B cell (primary cell): Measurements from ENCODE around the gene RACK1. TPM values are rescaled to one million over a fixed set of nuclear protein-coding genes. Genes with fewer than 3 reads are reported as not detected.

Experiments
- ATAC-seq: fragments of 200-7000 bp; cut with Tn5 transposase; one replicate; pipeline ENCODE4 v1.10.0; 2021; ENCODE audit warnings: low read depth, mild to moderate bottlenecking, moderate number of reproducible peaks, moderate library complexity
- CTCF ChIA-PET: fragments of 350-600 bp; sonication (Branson Sonifier 250); formaldehyde crosslinking; loops from one replicate; lab custom pipeline; 2021; ENCODE audit warnings: antibody characterized with exemption, inconsistent platforms; lab: Charles Lee
- POLR2A ChIA-PET: fragments of 350-600 bp; sonication (Branson Sonifier 250); formaldehyde crosslinking; loops from one replicate; lab custom pipeline; 2021; ENCODE audit warnings: antibody characterized with exemption; lab: Charles Lee
- DNase-seq: peaks from one replicate; pipeline ENCODE4 v3.0.0; 2013
- H2AFZ ChIP-seq: 2 replicates; pipeline ENCODE4 v1.6.1; 2012; ENCODE audit warnings: mild to moderate bottlenecking, low read depth, low read length; ENCODE audit not compliant: insufficient read depth, poor library complexity, severe bottlenecking
- H3K27ac ChIP-seq, 2 donors: 1 replicate in 1 of 2; 2 replicates in 1 of 2; pipeline ENCODE4 v1.5.1; 2012 to 2013; ENCODE audit warnings: low read length in 2 of 2, mild to moderate bottlenecking in 2 of 2, moderate library complexity in 1 of 2
- H3K27me3 ChIP-seq, 4 experiments: fragments of 200-600 bp in 1 of 4; sonication (generic) in 1 of 4; replicated peaks in 1 of 4; 1 replicate in 2 of 4; 2 replicates in 2 of 4; pipeline versions ENCODE4 v1.6.1 to v1.7.0; 2013 to 2016; ENCODE audit warnings: low read length in 3 of 4, mild to moderate bottlenecking in 2 of 4, mixed read lengths in 1 of 4, moderate library complexity in 1 of 4; ENCODE audit not compliant: insufficient read depth in 4 of 4, control insufficient read depth in 3 of 4; ENCODE audit errors: control extremely low read depth in 1 of 4
- H3K36me3 ChIP-seq, 2 experiments: replicated peaks in 1 of 2; 1 replicate in 1 of 2; 2 replicates in 1 of 2; pipeline versions ENCODE4 v1.6.1 to v1.7.1; 2013; ENCODE audit warnings: low read length in 1 of 2; ENCODE audit not compliant: insufficient read depth in 2 of 2, control insufficient read depth in 1 of 2; ENCODE audit errors: control extremely low read depth in 1 of 2, extremely low read depth in 1 of 2
- H3K4me1 ChIP-seq, 2 donors: fragments of 200-600 bp in 1 of 2; sonication (generic) in 1 of 2; 1 replicate in 1 of 2; 2 replicates in 1 of 2; pipeline versions ENCODE4 v1.5.1 to v1.6.1; 2013 to 2017; ENCODE audit warnings: low read length in 2 of 2; ENCODE audit not compliant: control insufficient read depth in 2 of 2, insufficient read depth in 2 of 2
- H3K4me2 ChIP-seq: replicated peaks from 2 replicates; pipeline ENCODE3; 2012; ENCODE audit warnings: mild to moderate bottlenecking, low read depth, low read length; ENCODE audit not compliant: poor library complexity, severe bottlenecking
- H3K4me3 ChIP-seq, 5 experiments: fragments of 200-600 bp in 1 of 5; sonication (generic) in 1 of 5; 1 replicate in 3 of 5; 2 replicates in 2 of 5; pipeline versions ENCODE4 v1.5.1 to v1.7.0; 2011 to 2016; ENCODE audit warnings: low read length in 4 of 5, mild to moderate bottlenecking in 4 of 5, low read depth in 2 of 5, control low read depth in 1 of 5, moderate library complexity in 1 of 5; ENCODE audit not compliant: insufficient read depth in 1 of 5; ENCODE audit errors: control extremely low read depth in 1 of 5, extremely low read depth in 1 of 5
- H3K79me2 ChIP-seq: fragments of 200-600 bp; sonication (generic); one replicate; pipeline ENCODE4 v1.6.0; 2016; ENCODE audit warnings: low read length; ENCODE audit not compliant: control insufficient read depth, insufficient read depth
- H3K9ac ChIP-seq: fragments of 200-600 bp; sonication (generic); 2 replicates; pipeline ENCODE4 v1.6.1; 2017; ENCODE audit warnings: mild to moderate bottlenecking, low read length, moderate library complexity
- H3K9me3 ChIP-seq, 3 donors: one replicate each; pipeline versions ENCODE4 v1.6.1 to v1.7.1; 2013; ENCODE audit warnings: low read length in 2 of 3; ENCODE audit not compliant: control insufficient read depth in 2 of 3, insufficient read depth in 1 of 3; ENCODE audit errors: control extremely low read depth in 1 of 3
- H4K20me1 ChIP-seq: 2 replicates; pipeline ENCODE4 v1.6.0; 2012; ENCODE audit warnings: mild to moderate bottlenecking, low read length; ENCODE audit not compliant: insufficient read depth, control insufficient read depth, poor library complexity, severe bottlenecking
- H3K27ac Mint-ChIP-seq: one replicate; pipeline ENCODE4 v1.8.0; 2021; ENCODE audit warnings: mixed read lengths
- H3K27me3 Mint-ChIP-seq: one replicate; pipeline ENCODE4 v1.8.0; 2021; ENCODE audit warnings: mixed read lengths
- H3K4me1 Mint-ChIP-seq: one replicate; pipeline ENCODE4 v1.8.0; 2021; ENCODE audit warnings: mixed read lengths
- H3K4me3 Mint-ChIP-seq: one replicate; pipeline ENCODE4 v1.8.0; 2021; ENCODE audit warnings: mixed read lengths
- H3K9me3 Mint-ChIP-seq: one replicate; pipeline ENCODE4 v1.8.0; 2022; ENCODE audit warnings: mixed read lengths; ENCODE audit not compliant: insufficient read depth
- EZH2 ChIP-seq: IDR thresholded peaks from 2 replicates; pipeline ENCODE4 v1.6.1; 2012; ENCODE audit warnings: borderline replicate concordance, low read depth, mild to moderate bottlenecking, moderate library complexity, low read length; ENCODE audit not compliant: insufficient read depth, poor library complexity, severe bottlenecking
- WGBS: methylation state at CpG from one replicate; pipeline ENCODE4 v1.1.5; 2013; ENCODE audit warnings: missing lambda C conversion rate; ENCODE audit not compliant: insufficient coverage; 5-methylcytosine and 5-hydroxymethylcytosine counted together
- intact Hi-C: fragments of 100-400 bp; cut with micrococcal nuclease; formaldehyde crosslinking; loops from one replicate; pipeline ENCODE4 v1.10.0; 2022
- polyA plus RNA-seq: library from polyadenylated mRNA; depleted of rRNA; stranded (reverse); fragments of >200 nt; gene quantifications from 2 replicates; pipeline ENCODE4 v1.2.3, GENCODE V29; 2012
- total RNA-seq, 2 donors: library from RNA; stranded (reverse); fragments of 120-200 nt in 1 of 2; gene quantifications; 1 replicate in 1 of 2; 2 replicates in 1 of 2; pipeline versions ENCODE4 v1.2.3 to v1.2.4, GENCODE V29; 2013 to 2022
- TF ChIP-seq, protein P1 (sequence below): fragments of 200-600 bp; IDR thresholded peaks from one replicate; pipeline ENCODE4 v1.8.0; 2022; ENCODE audit warnings: antibody characterized with exemption, mild to moderate bottlenecking

RACK1 gene
- total and polyA plus RNA-seq, 2 donors (not counting 1 experiment from before 2014, with no cell fraction given): 2,047 to 4,130 TPM

- Mint-ChIP-seq H3K4me3 (peak overlapping the region; percentile 99), H3K9me3 (no peaks in the 10 kb centered on the region), H3K27ac (peak overlapping the region; percentile 94), H3K4me1 (peaks cover 40% of the 10 kb centered on the region), H3K27me3 (no peaks in the 10 kb centered on the region)
- POLR2A ChIA-PET: interaction anchor here (0.8 to 2.7 kb wide), 4 partner anchors 10 to 28 kb away, joined by 3 to 14 read pairs (median 4); no protein-coding TSS in a partner anchor
- H3K4me3 ChIP-seq: peak overlapping the region; percentile 53 to 86 (median 71)
- H3K9ac ChIP-seq: peak overlapping the region; percentile 75
- peak overlapping the region; percentile 31 to 57 for H3K27ac ChIP-seq
- H2AFZ ChIP-seq: peak overlapping the region; percentile 91
- no peaks in the 10 kb centered on the region for H3K36me3 ChIP-seq
- H4K20me1 ChIP-seq: peaks cover 7% of the 10 kb centered on the region
- peak overlapping the region; percentile 93 for H3K4me2 ChIP-seq
- WGBS: 2% methylated on average over 46 of the region's 46 CpGs
- H3K79me2 ChIP-seq: no peaks in the 10 kb centered on the region
- H3K27me3 ChIP-seq: no peaks in the 10 kb centered on the region
- peaks cover 9 to 32% of the 10 kb centered on the region in 2 donors for H3K4me1 ChIP-seq
- TF ChIP-seq, protein P1, sequence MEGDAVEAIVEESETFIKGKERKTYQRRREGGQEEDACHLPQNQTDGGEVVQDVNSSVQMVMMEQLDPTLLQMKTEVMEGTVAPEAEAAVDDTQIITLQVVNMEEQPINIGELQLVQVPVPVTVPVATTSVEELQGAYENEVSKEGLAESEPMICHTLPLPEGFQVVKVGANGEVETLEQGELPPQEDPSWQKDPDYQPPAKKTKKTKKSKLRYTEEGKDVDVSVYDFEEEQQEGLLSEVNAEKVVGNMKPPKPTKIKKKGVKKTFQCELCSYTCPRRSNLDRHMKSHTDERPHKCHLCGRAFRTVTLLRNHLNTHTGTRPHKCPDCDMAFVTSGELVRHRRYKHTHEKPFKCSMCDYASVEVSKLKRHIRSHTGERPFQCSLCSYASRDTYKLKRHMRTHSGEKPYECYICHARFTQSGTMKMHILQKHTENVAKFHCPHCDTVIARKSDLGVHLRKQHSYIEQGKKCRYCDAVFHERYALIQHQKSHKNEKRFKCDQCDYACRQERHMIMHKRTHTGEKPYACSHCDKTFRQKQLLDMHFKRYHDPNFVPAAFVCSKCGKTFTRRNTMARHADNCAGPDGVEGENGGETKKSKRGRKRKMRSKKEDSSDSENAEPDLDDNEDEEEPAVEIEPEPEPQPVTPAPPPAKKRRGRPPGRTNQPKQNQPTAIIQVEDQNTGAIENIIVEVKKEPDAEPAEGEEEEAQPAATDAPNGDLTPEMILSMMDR: no peak
- no peak for TF ChIP-seq EZH2
- H3K9me3 ChIP-seq: peaks cover 0 to 18% (median 0%) of the 10 kb centered on the region in 3 donors
- CTCF ChIA-PET: interaction anchor here (0.9 to 1.9 kb wide), 5 partner anchors 10 to 33 kb away, joined by 3 to 13 read pairs (median 3); no protein-coding TSS in a partner anchor
- peak; percentile 32 for ATAC-seq
- intact Hi-C loops: loop anchor here (1.0 to 10.0 kb wide), 2 partner anchors 10 to 52 kb away; no protein-coding TSS in a partner anchor
- peak; percentile 83 for DNase-seq
These were observed 26.4 kb downstream of the RACK1 start for GRCh38 chr5:181217111-181217802.
